ENCODE measurements around the gene E2F4. TPM values are rescaled to one million over a fixed set of nuclear protein-coding genes. Genes with fewer than 3 reads are reported as not detected.
A peak's percentile ranks its signal among the peaks of the same experiment; 100 is the strongest.

The E2F4 gene
- total and polyA plus RNA-seq, 7 donors: 40.0 to 85.9 (median 69.8) TPM

DNA sequence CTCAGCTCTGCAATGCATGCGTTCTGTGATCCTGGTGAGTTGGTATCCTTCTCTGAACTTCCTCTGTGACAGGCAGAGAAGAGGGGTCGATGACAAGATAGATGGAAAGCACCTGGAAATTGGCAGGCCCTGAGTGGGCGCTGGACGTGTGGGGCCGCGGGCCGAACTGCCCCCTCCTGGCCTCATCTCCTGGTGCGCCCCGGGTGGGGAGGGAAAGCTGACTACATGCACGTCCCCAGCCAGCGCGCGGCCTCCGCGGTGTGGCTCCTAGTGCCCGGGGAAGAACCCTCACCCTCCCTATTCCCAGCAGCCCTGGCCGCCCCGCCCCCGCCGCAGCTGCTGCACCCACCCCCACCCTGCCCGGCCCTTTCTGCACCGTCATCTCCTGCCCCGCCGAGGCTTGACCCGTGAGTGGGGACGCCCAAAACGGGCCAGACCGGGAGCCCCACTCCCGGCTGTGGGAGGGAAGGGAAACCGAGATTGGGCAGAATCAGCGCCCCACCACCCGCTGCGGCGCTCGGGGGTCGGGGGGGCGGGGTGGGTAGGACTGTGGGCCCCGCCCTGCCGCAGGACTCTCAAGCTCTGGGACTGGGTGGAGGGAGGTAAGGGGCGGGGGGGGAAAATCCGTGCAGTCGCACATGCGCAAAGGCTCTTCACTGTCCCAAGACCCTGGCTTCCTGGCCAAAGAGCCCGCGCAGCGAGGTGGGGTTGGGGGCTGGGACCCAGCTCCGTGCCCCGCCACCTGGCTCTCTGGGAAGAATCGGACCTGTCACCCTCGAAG, 21.6 kb upstream of the E2F4 start, which contains the start of gene NOL3:
Gene NOL3, plus strand, starts transcription at position 371 of the 781 bp plus-strand sequence.
- TF ChIP-seq POLR2A (IDR thresholded peaks at IDR 0.05) (no peak), POLR2AphosphoS5 (IDR thresholded peaks at IDR 0.05) (peak; percentile 47 to 80 (median 66)), EP300 (IDR thresholded peaks at IDR 0.05) (no peak)
- TF ChIP-seq, protein P1, sequence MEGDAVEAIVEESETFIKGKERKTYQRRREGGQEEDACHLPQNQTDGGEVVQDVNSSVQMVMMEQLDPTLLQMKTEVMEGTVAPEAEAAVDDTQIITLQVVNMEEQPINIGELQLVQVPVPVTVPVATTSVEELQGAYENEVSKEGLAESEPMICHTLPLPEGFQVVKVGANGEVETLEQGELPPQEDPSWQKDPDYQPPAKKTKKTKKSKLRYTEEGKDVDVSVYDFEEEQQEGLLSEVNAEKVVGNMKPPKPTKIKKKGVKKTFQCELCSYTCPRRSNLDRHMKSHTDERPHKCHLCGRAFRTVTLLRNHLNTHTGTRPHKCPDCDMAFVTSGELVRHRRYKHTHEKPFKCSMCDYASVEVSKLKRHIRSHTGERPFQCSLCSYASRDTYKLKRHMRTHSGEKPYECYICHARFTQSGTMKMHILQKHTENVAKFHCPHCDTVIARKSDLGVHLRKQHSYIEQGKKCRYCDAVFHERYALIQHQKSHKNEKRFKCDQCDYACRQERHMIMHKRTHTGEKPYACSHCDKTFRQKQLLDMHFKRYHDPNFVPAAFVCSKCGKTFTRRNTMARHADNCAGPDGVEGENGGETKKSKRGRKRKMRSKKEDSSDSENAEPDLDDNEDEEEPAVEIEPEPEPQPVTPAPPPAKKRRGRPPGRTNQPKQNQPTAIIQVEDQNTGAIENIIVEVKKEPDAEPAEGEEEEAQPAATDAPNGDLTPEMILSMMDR (IDR thresholded peaks at IDR 0.05): no peak
- intact Hi-C loops (cut with DNase I): no loop called here
- DNase-seq: peak; percentile 94
- H3K27me3 ChIP-seq: peaks cover 8 to 10% (median 9%) of the 10 kb centered on the region in 3 donors
- 1% methylated on average over 50 of the region's 50 CpGs for WGBS, 2 donors
- peak within 1 kb of the TSS; percentile 87 to 95 (median 90) for H3K27ac ChIP-seq
- H3K4me3 ChIP-seq: peak within 1 kb of the TSS; percentile 29 to 57 (median 48)
- no peaks in the 10 kb centered on the region for H3K9me3 ChIP-seq
- peaks cover 0 to 64% (median 59%) of the 10 kb centered on the region in 4 donors for H3K4me1 ChIP-seq
- H3K36me3 ChIP-seq: no peaks in the 10 kb centered on the region

DNA sequence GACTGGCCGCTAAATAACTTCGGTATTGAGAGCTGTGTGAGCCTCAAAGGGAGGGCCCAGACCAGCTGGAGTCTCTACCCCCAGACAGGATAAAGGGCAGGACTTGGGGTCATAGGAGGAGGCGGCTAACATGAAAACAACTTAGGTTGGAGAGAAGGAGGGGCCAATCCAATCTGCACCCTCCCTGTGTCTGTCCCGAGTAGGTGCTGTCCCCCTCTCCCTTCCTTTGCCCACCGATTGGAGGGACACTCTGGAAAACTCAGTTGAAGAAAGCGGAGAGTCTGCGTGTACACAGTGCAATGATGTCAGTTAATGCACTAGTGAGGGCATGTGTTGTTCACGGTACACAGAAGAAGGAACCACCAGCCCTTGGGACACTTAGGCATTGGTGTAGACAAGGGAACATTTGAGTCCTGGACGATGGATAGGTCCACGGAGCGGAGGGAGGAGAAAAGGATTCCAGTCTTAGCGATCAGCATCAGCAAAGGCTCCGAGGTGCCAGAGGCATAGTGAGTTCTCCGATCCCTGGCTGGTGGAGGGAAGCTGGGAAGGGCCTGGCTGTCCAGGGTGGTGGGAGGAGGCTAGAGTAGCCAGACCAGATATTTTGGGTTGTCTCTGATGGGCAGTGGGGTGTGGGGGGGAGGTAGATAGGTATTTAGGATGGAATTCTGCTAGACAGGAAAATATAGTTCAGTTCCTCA, 20.9 kb upstream of the E2F4 start:
- H3K4me1 ChIP-seq: peaks cover 0 to 57% (median 52%) of the 10 kb centered on the region in 4 donors

DNA sequence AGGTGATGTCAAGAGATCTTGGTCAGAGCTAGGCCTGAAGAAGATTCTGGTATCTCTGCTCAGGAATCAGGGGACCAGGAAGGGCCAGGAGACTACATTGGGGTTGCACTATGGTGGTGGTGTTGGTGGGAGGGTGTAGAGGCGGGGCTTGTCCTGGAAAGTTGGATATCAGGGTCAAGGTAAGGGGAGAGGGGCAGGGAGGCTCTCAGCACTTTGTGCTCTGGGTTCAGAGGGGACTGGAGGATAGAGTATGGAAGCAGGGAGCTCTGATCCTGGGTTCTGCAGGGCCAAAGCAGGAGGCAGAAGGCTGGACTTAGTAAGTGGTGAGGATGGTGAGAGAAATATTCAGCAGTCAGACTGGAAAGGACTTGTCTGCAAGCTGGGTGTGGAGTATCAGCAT, 18.6 kb upstream of the E2F4 start:
- intact Hi-C loops (cut with DNase I): no loop called here
- WGBS, 2 donors: 78 to 98% methylated on average over 1 of the region's 1 CpG
- Histone ChIP-seq H3K9me3 (no peaks in the 10 kb centered on the region), H3K27ac (peak overlapping the region; percentile 89 to 95 (median 90)), H3K27me3 (no peaks in the 10 kb centered on the region), H3K4me1 (peaks cover 0 to 67% (median 60%) of the 10 kb centered on the region in 4 donors), H3K4me3 (peak overlapping the region in 3 of 4 donors; percentile 40 to 52 (median 52)), H3K36me3 (no peaks in the 10 kb centered on the region)
- no peak for DNase-seq
- TF ChIP-seq EP300 (IDR thresholded peaks at IDR 0.05) (no peak), POLR2AphosphoS5 (IDR thresholded peaks at IDR 0.05) (no peak), POLR2A (IDR thresholded peaks at IDR 0.05) (no peak)

More for the DNA sequence above, 20.9 kb upstream of the E2F4 start:
- 50 to 55% methylated on average over 14 of the region's 14 CpGs for WGBS, 2 donors
- DNase-seq: no peak
- no peaks in the 10 kb centered on the region for H3K9me3 ChIP-seq
- peaks cover under 1 to 3% (median 2%) of the 10 kb centered on the region in 3 donors for H3K27me3 ChIP-seq
- no peak for TF ChIP-seq EP300 (IDR thresholded peaks at IDR 0.05)
- no peak for TF ChIP-seq POLR2A (IDR thresholded peaks at IDR 0.05)
- no peak for TF ChIP-seq POLR2AphosphoS5 (IDR thresholded peaks at IDR 0.05)
- TF ChIP-seq, protein P1 (IDR thresholded peaks at IDR 0.05): no peak
- peak overlapping the region; percentile 87 to 95 (median 90) for H3K27ac ChIP-seq
- H3K36me3 ChIP-seq: no peaks in the 10 kb centered on the region
- intact Hi-C loops (cut with DNase I): no loop called here
- H3K4me3 ChIP-seq: peak overlapping the region; percentile 29 to 57 (median 48)

- TF ChIP-seq EP300 (IDR thresholded peaks at IDR 0.05): peak in 1 of 4 donors; percentile 70
- peak; percentile 61 to 67 for TF ChIP-seq POLR2A (IDR thresholded peaks at IDR 0.05)
- TF ChIP-seq POLR2AphosphoS5 (IDR thresholded peaks at IDR 0.05): peak; percentile 54 to 86 (median 76)
- TF ChIP-seq, protein P1 (IDR thresholded peaks at IDR 0.05): peak in 3 of 4 experiments; percentile 10 to 37 (median 33)
- Histone ChIP-seq H3K4me1 (peaks cover 0 to 67% (median 61%) of the 10 kb centered on the region in 4 donors), H3K4me3 (peak overlapping the region; percentile 22 to 52 (median 46)), H3K9me3 (no peaks in the 10 kb centered on the region), H3K27me3 (no peaks in the 10 kb centered on the region), H3K27ac (peak overlapping the region; percentile 89 to 95 (median 90)), H3K36me3 (no peaks in the 10 kb centered on the region)
- whole genome bisulfite sequencing, 2 donors: 1% methylated on average over 71 of the region's 71 CpGs
- peak; percentile 96 for DNase-seq
- intact Hi-C loops (cut with DNase I): no loop called here
Measured at GRCh38 chr16:67173808-67174705, 17.9 kb upstream of the E2F4 start.
